A549 (cell line): ENCODE data around the gene PFDN1. TPM values are rescaled to one million over a fixed set of nuclear protein-coding genes. Genes with fewer than 3 reads are reported as not detected.

ENCODE experiments used
- ATAC-seq, 2 experiments: fragments of 200-7000 bp in 1 of 2; fragments of >200 bp in 1 of 2; cut with Nextera tagmentation in 1 of 2; cut with Tn5 transposase in 1 of 2; 3 replicates each; pipeline versions ENCODE4 v1.8.0 to v1.9.1; 2018 to 2020; ENCODE audit warnings: mild to moderate bottlenecking in 1 of 2, moderate library complexity in 1 of 2
- CTCF ChIA-PET: fragments of 300-600 bp; sonication (Branson Sonifier 250); formaldehyde crosslinking; extraction: SDS; loops from one replicate; lab custom pipeline; 2021; ENCODE audit warnings: antibody characterized with exemption, inconsistent platforms; lab: Yijun Ruan, JAX
- POLR2A ChIA-PET: fragments of 350-600 bp; formaldehyde crosslinking; extraction: SDS; loops from one replicate; lab custom pipeline; 2021; ENCODE audit warnings: antibody characterized with exemption, inconsistent platforms; lab: Yijun Ruan, JAX
- DNase-seq, 2 experiments: peaks; one replicate each; pipeline versions ENCODE4 v3.0.0 to v3.0.0-alpha.2; 2011 to 2016; ENCODE audit warnings: low read depth in 1 of 2, low spot score in 1 of 2
- FAIRE-seq: peaks from 2 replicates; lab custom pipeline; 2011; peaks lifted over from hg19 to GRCh38; lab: Jason Lieb, UNC
- H3K27ac ChIP-seq, 2 experiments: fragments of >200 bp; sonication (Bioruptor Twin); formaldehyde crosslinking; 3 replicates each; pipeline ENCODE4 v1.5.1; 2016 to 2017
- H3K4me1 ChIP-seq: fragments of >200 bp; sonication (Bioruptor Twin); formaldehyde crosslinking; 3 replicates; pipeline ENCODE4 v1.6.1; 2016
- H3K4me2 ChIP-seq: fragments of >200 bp; sonication (Bioruptor Twin); formaldehyde crosslinking; 3 replicates; pipeline ENCODE4 v1.6.1; 2016
- H3K4me3 ChIP-seq: fragments of >200 bp; sonication (Bioruptor Twin); formaldehyde crosslinking; 3 replicates; pipeline ENCODE4 v1.5.1; 2016
- H3K9me3 ChIP-seq: fragments of >200 bp; sonication (Bioruptor Twin); formaldehyde crosslinking; 3 replicates; pipeline ENCODE4 v1.6.1; 2016
- BCL3 ChIP-seq: fragments of >200 bp; sonication (Bioruptor Twin); formaldehyde crosslinking; IDR thresholded peaks from 3 replicates; pipeline ENCODE4 v1.6.1; 2016
- CBX8 ChIP-seq: fragments of 200-600 bp; sonication (generic); IDR thresholded peaks from 2 replicates; pipeline ENCODE4 v1.6.1; 2016
- CEBPB ChIP-seq, 2 experiments: fragments of >200 bp in 1 of 2; sonication (Bioruptor Twin) in 1 of 2; formaldehyde crosslinking in 1 of 2; IDR thresholded peaks; 2 replicates each; pipeline ENCODE4 v1.6.1; 2012 to 2016
- CHD4 ChIP-seq: fragments of 200-600 bp; sonication (generic); IDR thresholded peaks from 2 replicates; pipeline ENCODE4 v1.6.1; 2016; ENCODE audit warnings: antibody characterized with exemption, mild to moderate bottlenecking, borderline replicate concordance
- CTCF ChIP-seq: fragments of >200 bp; sonication (Bioruptor Twin); formaldehyde crosslinking; IDR thresholded peaks from 3 replicates; pipeline ENCODE4 v1.5.1; 2016
- EHF ChIP-seq: fragments of 250-450 bp; sonication (Bioruptor Pico); IDR thresholded peaks from 2 replicates; pipeline ENCODE4 v1.5.0; 2020; ENCODE audit warnings: mild to moderate bottlenecking
- ELK1 ChIP-seq: fragments of 150-350 bp; IDR thresholded peaks from 2 replicates; pipeline ENCODE4 v1.6.1; 2014; ENCODE audit warnings: low read depth, mild to moderate bottlenecking, low read length
- EP300 ChIP-seq, 2 experiments: fragments of >200 bp; sonication (Bioruptor Twin); formaldehyde crosslinking; IDR thresholded peaks; 2 replicates in 1 of 2; 3 replicates in 1 of 2; pipeline ENCODE4 v1.6.1; 2016 to 2017
- FOSB ChIP-seq: fragments of 250-450 bp; sonication (Bioruptor Pico); IDR thresholded peaks from 2 replicates; pipeline ENCODE4 v1.5.0; 2020; ENCODE audit warnings: mild to moderate bottlenecking, moderate library complexity
- GATA3 ChIP-seq: IDR thresholded peaks from 2 replicates; pipeline ENCODE4 v1.6.1; 2012; ENCODE audit warnings: borderline replicate concordance
- HMGXB4 ChIP-seq: fragments of 250-450 bp; sonication (Bioruptor Pico); IDR thresholded peaks from 2 replicates; pipeline ENCODE4 v1.5.0; 2021; ENCODE audit warnings: mild to moderate bottlenecking, moderate library complexity, borderline replicate concordance
- HOXA7 ChIP-seq: fragments of 250-450 bp; sonication (Bioruptor Pico); IDR thresholded peaks from 2 replicates; pipeline ENCODE4 v1.5.0; 2020; ENCODE audit warnings: mild to moderate bottlenecking, moderate library complexity
- MAFK ChIP-seq: fragments of 450-650 bp; IDR thresholded peaks from 2 replicates; pipeline ENCODE4 v1.6.1; 2014; ENCODE audit not compliant: partially characterized antibody
- PHF8 ChIP-seq: fragments of 200-600 bp; sonication (generic); IDR thresholded peaks from 2 replicates; pipeline ENCODE4 v1.6.1; 2016; ENCODE audit warnings: low read depth, mild to moderate bottlenecking, antibody characterized with exemption, moderate library complexity, borderline replicate concordance
- POLR2A ChIP-seq: IDR thresholded peaks from 2 replicates; pipeline ENCODE4 v1.6.1; 2012; ENCODE audit warnings: mild to moderate bottlenecking, low read length
- RAD21 ChIP-seq, 2 experiments: fragments of >200 bp in 1 of 2; sonication (Bioruptor Twin) in 1 of 2; formaldehyde crosslinking in 1 of 2; IDR thresholded peaks in 1 of 2; conservative IDR thresholded peaks in 1 of 2; 2 replicates in 1 of 2; 3 replicates in 1 of 2; pipeline ENCODE4 v1.6.1; 2012 to 2018; ENCODE audit warnings: inconsistent platforms in 1 of 2
- RARB ChIP-seq: fragments of 250-450 bp; sonication (Bioruptor Pico); IDR thresholded peaks from 2 replicates; pipeline ENCODE4 v1.8.0; 2021; ENCODE audit warnings: mild to moderate bottlenecking, moderate library complexity
- RFX5 ChIP-seq: fragments of 450-650 bp; IDR thresholded peaks from 2 replicates; pipeline ENCODE4 v1.7.1; 2014; ENCODE audit warnings: antibody characterized with exemption, mild to moderate bottlenecking, moderate library complexity
- SMC3 ChIP-seq: fragments of >200 bp; sonication (Bioruptor Twin); formaldehyde crosslinking; IDR thresholded peaks from 3 replicates; pipeline ENCODE4 v1.6.1; 2018; ENCODE audit warnings: inconsistent platforms
- TP53 ChIP-seq: fragments of 250-450 bp; sonication (Bioruptor Pico); IDR thresholded peaks from 2 replicates; pipeline ENCODE4 v1.5.0; 2021; ENCODE audit warnings: mild to moderate bottlenecking, moderate library complexity
- USF2 ChIP-seq: fragments of 450-650 bp; IDR thresholded peaks from 2 replicates; pipeline ENCODE4 v1.6.1; 2014; ENCODE audit warnings: antibody characterized with exemption
- ZFP36 ChIP-seq: fragments of 450-650 bp; IDR thresholded peaks from 2 replicates; pipeline ENCODE4 v1.6.1; 2014; ENCODE audit warnings: borderline replicate concordance; ENCODE audit not compliant: partially characterized antibody
- ZSCAN20 ChIP-seq: fragments of 250-450 bp; sonication (Bioruptor Pico); IDR thresholded peaks from 2 replicates; pipeline ENCODE4 v1.8.0; 2022; ENCODE audit warnings: mild to moderate bottlenecking, moderate library complexity
- WGBS: methylation state at CpG from one replicate; pipeline ENCODE4 v1.1.6; 2017; ENCODE audit errors: missing lambda C conversion rate; 5-methylcytosine and 5-hydroxymethylcytosine counted together
- polyA plus RNA-seq, 4 experiments: library from polyadenylated mRNA; depleted of rRNA in 3 of 4; stranded (reverse); fragments of >200 nt; fragmentation: RNase III in 1 of 4; extraction: RNeasy Plus Mini Kit Qiagen cat#74134 plus additional on column Dnase treatment in 1 of 4; gene quantifications; 2 replicates in 3 of 4; 3 replicates in 1 of 4; pipeline ENCODE4 v1.2.3, GENCODE V29; 2011 to 2017

PFDN1 gene
- polyA plus RNA-seq, 2 of the 4 experiments (the other 2 are of a cell fraction) = 90.4 to 201 TPM

- FAIRE-seq = no peak
Measured at GRCh38 chr5:140270008-140270407, 32.9 kb downstream of the PFDN1 start.

GRCh38 chr5:140267559-140268018, 35.3 kb downstream of the PFDN1 start:
- H3K4me1 ChIP-seq = no peaks in the 10 kb centered on the region
- H3K27ac ChIP-seq = no peak overlapping the region
- WGBS = 78% methylated on average over 9 of the region's 9 CpGs
- H3K4me2 ChIP-seq = no peak overlapping the region
- H3K4me3 ChIP-seq = no peak overlapping the region
- no peaks in the 10 kb centered on the region for H3K9me3 ChIP-seq
- FAIRE-seq = no peak
- ATAC-seq = no peak
- ChIA-PET POLR2A (no interaction called here), CTCF (interaction anchor here (1.0 to 2.5 kb wide), 5 partner anchors 22 to 91 kb away, joined by 3 to 11 read pairs (median 3); no protein-coding TSS in a partner anchor)
- DNase-seq = no peak
- TF ChIP-seq ELK1 (no peak), TP53 (no peak), PHF8 (no peak), FOSB (CRISPR knock-in tag) (no peak), BCL3 (no peak), ZSCAN20 (CRISPR knock-in tag) (no peak), CBX8 (no peak)

More at GRCh38 chr5:140270008-140270407, 32.9 kb downstream of the PFDN1 start:
- Histone ChIP-seq H3K27ac (no peak overlapping the region), H3K4me1 (no peaks in the 10 kb centered on the region), H3K4me2 (no peak overlapping the region), H3K9me3 (no peaks in the 10 kb centered on the region), H3K4me3 (no peak overlapping the region)
- ChIA-PET CTCF (interaction anchor here (1.0 to 2.2 kb wide), 3 partner anchors 13 to 82 kb away, joined by 4 to 5 read pairs (median 4); no protein-coding TSS in a partner anchor), POLR2A (no interaction called here)
- DNase-seq (no peak), ATAC-seq (no peak)
- no peak for TF ChIP-seq USF2
- no peak for TF ChIP-seq POLR2A
- no peak for TF ChIP-seq CTCF
- no peak for TF ChIP-seq CEBPB (IDR thresholded peaks at IDR 0.05)
- TF ChIP-seq MAFK = no peak
- TF ChIP-seq SMC3 = no peak
- TF ChIP-seq CHD4 = no peak
- TF ChIP-seq ZFP36 = no peak
- no peak for TF ChIP-seq EP300 (IDR thresholded peaks at IDR 0.05)
- TF ChIP-seq HOXA7 (CRISPR knock-in tag) = no peak
- no peak for TF ChIP-seq RAD21 (conservative IDR thresholded peaks at IDR 0.05 in 1 of 2, IDR thresholded peaks at IDR 0.05 in 1 of 2)
- TF ChIP-seq HMGXB4 (CRISPR knock-in tag) = no peak
- TF ChIP-seq RFX5 = no peak
- TF ChIP-seq GATA3 = no peak
- TF ChIP-seq EHF = no peak
- TF ChIP-seq RARB (CRISPR knock-in tag) = no peak
